HG03565 (cell line): Measurements from ENCODE around the gene GMEB2.
"Not testable (repeated sequence)": the region's sequence is repeated elsewhere in the genome, so short reads cannot be mapped to it uniquely, and the experiment has no call there.

Experiments used
- ATAC-seq: cut with Tn5 transposase; IDR thresholded peaks from one replicate; pipeline ENCODE4 v1.9.1; 2021; ENCODE audit warnings: mild to moderate bottlenecking, moderate library complexity; ENCODE audit not compliant: unreplicated experiment

GMEB2 gene

DNA sequence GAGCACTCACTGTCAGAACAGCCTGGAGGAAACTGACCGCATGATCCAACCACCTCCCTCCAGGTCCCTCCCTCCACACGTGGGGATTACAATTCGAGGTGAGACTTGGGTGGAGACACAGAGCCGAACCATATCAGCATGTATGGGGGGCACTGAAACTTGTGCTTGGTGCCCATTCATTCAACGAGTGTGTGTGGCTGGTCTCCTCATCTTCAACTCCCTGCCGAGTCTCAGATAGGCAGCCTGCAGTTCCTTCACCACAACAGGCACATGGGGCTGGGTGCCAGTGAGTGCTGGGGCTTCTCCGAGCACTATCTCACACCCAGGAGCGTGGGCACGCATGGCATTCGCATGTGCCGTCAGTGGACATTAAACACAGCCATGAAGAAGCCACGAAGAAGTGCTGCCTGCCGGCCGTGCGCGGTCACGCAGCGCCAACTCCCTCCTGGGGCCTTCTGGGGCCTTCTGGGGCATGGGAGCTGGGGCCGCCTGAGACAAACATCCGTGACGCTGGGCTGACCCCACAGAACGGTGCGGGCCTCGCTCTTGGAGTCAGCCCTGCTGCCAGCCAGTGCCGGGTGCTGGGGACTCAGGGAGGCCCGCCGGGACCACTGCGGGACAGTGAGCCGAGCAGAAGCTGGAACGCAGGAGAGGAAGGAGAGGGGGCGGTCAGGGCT is 30.5 kb upstream of the GMEB2 start:
- no peak for ATAC-seq

GRCh38 chr20:63656451-63656850 is 29.6 kb upstream of the GMEB2 start:
- no peak for ATAC-seq

- no peak for ATAC-seq
Measured at GRCh38 chr20:63655249-63655648, 28.3 kb upstream of the GMEB2 start.

- no peak for ATAC-seq
Measured at GRCh38 chr20:63653974-63654668, 27.2 kb upstream of the GMEB2 start.

DNA sequence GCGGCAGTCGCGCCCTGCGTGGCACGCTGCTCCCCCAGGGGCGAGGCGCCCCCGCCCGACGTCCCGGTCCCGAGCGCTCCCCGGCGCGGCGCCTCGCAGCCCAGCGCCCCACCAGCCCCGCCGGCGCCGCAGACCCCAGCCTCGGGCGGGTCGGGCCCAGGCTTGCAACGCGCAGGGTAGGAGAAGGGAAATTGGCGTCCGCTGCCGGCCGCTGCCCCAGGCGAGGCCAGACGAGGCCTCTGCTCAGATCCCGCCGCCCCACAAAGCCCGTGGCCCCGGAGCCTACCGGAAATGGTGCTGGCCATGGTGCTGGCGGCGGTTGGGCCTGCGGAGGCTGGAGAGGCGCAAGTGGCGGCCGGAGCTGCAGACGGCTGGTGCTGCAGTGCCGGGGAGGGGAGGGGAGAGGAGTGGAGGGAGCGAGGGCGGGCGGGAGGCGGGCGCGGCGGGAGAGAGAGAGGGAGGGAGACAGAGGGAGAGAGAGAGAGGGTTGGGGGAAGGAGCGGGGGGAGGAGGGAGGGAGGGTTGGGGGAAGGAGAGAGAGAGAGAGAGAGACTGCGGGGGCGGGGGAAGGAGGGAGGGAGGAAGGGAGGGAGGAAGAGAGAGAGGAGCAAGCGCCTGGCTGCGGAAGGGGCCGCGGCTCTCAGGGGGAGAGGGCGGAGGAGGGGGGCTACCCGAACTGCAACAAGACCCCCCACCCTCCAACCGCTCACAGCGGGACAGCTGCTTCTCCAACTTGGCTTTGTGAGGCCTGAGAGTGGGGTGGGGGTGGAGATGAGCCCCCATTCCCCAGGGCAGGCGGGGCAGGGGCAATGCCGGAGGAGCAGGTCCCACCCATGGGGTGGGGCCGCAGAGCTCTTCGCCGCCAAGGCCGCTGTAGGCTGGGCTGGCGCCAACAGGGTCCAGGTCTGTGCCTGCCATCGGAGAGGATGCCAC is 26.4 kb upstream of the GMEB2 start, which contains the start of gene STMN3:
TSS of gene STMN3 (minus strand) at position 384 of the 933 bp plus-strand sequence. CDS start at position 305, 79 bp downstream.
- no peak for ATAC-seq

DNA sequence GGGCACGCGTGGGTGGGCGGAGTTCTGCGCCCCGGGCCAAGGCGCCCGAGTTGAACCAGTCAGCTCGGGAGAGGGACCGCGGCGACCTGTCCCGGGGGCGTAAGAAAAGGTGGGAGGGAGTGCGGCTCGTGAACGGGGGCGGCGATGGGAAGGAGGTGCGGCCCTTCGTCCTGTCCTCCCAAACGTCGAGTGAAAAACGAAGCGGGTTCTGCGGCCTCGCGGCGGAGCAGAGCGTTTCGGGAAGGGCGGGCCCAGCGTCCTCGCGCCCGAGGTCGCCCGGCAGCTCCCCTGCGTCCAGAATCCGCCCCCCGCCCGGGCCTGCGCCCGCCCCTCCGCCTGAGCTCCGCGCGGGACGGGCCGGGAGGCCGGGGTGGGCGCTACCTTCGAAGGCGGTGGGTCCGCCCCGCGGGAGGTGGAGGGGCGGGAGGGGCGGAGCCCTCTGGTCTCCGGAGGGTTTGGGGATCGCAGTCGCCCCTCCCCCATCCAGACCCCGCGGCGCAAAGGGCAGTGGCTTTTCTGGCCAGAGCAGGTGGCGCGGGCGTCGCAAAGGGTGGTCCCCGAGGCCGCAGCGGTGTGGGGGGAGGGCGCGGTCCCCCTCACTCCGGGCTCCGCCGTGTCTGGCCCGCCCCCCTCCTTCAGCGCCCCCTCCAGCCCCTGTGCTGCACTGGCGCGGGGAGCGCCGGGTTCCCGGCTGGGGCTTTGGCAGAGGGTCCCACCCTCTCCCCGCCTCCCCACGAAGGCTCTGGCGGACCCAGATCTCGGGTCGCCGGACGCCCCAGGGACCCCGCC is 25.5 kb upstream of the GMEB2 start:
- ATAC-seq: no peak

DNA sequence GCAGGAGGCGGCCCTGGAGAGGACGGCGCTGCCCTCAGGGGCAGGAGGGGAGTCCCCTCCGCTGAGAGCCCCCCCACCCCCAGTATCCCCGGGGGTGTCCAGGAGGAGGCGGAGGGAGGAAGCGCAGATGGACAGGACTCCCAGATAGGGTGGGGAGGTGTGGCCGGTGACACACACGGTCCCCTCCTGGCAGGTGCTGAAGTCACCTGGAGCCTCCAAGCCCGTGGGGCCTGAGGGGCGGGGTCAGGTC is 25.0 kb upstream of the GMEB2 start:
- no peak for ATAC-seq

- not testable (repeated sequence) for ATAC-seq
Measured at GRCh38 chr20:63650486-63650885, 23.6 kb upstream of the GMEB2 start.

DNA sequence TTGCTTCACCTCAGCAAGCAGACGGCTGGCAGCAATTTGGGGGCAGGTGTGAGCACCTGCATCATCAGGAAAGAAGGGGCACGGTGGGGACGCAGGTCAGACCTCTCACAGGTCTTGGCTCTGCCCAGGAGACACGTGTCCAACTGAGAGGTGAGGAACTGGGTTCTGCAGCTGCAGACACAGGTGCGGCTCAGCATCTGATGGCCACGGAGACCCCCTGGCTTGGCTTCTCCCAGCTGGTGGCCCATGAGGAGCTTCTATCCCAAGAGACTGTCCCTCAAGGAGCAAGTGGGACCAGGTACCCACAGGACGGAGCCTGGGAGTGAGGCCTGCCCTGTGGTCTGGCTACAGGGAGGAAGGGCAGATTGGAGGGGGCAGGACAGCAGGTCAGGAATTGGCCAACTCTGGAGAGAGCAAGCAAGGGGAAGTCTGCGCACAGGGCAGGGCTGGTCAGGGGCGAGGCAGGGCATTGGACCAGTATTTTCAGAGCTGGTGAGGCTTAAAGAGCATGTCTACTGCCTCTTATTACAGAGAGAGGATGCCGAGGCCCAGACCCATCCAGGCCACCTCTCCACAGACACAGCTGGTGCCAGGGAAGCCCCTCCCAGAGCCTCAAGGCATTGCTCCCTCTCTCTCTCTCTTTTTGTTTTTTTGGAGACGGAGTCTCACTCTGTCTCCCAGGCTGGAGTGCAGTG is 22.1 kb upstream of the GMEB2 start:
- ATAC-seq: no peak

- ATAC-seq: no peak
Measured at GRCh38 chr20:63648190-63648589, 21.3 kb upstream of the GMEB2 start.

DNA sequence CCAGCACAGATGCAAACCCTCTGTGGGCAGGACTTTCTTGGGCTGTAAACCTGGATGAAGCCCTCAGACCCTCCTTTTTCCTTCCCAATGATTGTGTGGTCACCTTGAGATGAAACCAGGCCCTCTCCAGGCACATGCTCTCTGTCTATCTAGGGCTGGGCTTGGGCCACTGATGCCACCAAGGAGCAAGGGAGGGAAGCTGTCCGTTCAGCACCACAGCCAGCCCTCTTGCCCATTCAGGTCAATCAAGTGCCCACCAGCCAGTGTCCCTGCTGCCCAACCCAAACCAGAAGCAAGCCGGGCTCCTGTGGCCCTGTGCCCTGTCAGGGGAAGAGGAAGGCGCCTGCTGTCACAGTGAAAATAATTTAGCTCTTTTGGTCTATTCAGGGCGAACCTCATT is 18.3 kb upstream of the GMEB2 start:
- no peak for ATAC-seq

DNA sequence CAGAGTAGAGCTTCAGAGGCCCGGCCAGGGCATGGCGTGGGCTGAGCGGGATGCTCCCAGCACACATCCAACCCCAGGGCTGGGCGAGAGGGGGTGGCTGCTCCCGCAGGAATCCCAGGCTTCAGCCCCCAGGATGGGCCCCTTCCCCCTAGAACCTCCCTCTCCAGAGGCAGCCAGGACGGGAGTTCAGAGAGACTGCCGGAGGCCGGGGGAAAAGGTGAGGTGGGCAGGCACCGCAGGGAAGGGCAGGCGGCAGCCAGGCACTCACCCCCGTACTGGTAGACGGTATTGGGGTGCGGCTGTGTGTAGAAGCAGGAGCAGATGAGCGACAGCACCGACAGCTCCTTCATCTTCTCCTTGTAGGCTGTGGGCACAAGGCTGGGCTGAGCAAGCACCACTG is 17.0 kb upstream of the GMEB2 start:
- no peak for ATAC-seq

GRCh38 chr20:63643499-63643898 is 16.6 kb upstream of the GMEB2 start:
- no peak for ATAC-seq

GRCh38 chr20:63642527-63643247 is 15.8 kb upstream of the GMEB2 start:
- ATAC-seq: no peak

DNA sequence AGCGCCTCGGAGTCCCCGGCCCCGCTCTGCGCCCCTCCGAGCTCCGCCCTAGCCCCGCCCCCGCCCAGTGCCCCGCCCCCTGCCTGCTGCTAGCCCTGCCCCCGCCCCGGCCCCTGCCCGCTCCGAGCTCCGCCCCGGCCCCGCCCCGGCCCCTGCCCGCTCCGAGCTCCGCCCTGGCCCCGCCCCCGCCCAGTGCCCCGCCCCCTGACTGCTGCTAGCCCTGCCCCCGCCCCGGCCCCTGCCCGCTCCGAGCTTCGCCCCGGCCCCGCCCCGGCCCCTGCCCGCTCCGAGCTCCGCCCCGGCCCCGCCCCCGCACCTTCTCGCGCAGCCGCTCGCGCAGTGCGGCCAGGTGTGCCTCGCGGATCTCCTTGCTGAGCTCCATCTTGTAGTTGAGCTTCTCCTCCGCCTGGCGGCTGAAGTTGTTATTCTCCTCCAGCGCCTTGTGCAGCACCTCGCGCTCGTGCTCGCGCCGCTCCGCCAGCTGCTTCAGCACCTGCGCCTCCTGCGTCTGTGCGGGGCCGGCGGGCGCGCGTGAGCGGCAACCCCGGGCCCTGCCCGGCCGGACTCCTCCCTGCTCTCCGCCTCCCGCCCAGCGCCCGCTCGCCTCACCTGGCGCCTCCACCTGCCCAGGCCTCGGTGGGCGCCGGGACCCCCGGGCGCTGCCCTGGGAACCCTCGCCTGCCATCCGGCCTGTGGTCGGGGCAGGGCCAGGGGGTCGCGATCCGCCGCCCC is 15.1 kb upstream of the GMEB2 start:
- ATAC-seq: peak; percentile 72

GRCh38 chr20:63641146-63641791 is 14.4 kb upstream of the GMEB2 start:
- peak; percentile 14 for ATAC-seq

DNA sequence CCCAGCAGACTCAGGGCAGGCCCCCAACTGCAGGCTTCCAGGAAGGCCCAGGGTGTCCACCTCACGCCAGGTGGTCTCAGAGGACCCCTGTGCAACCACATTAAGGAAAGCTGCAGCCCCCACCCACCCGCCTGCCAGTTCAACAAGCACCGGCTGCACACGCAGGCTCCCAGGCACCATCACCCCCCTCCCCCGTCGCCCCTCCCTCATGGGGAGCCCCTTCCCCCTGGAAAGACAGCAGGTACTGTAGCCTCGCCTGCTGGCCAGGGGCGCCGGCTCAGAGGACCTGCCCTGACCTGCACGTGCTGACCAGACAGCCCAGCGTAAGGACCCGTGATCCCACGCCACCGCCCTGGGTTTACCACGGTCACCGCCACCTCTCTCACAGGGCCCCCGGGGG is 13.8 kb upstream of the GMEB2 start:
- not testable (repeated sequence) for ATAC-seq

- no peak for ATAC-seq
Measured at GRCh38 chr20:63640086-63640485, 13.2 kb upstream of the GMEB2 start.
